ENCODE measurements around the gene ADGRE1. TPM values are rescaled to one million over a fixed set of nuclear protein-coding genes. Genes with fewer than 3 reads are reported as not detected.

The ADGRE1 gene
- total and polyA plus RNA-seq, 2 of the 8 experiments (the other 6 are each of a cell fraction or from before 2014, with no cell fraction given): not detected

DNA sequence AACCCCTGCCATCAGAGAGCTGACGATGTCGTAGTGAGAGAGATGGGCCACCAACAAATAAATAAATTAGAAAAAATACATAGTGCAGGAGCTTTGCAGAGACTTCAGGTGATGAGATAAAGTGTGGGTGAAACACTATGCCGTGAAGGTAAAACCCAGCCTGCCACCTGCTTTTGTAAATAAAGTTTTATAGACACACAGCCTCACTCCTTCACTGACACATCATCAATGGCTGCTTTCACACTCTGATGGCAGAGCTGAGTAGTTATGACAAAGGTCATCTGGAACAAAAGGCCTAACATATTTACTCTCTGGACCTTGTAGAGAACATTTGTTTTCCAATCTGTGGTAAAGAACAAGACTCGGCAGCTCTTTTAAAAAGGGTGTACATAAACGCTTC is 88.8 kb downstream of the ADGRE1 start (continued):
- no peak for TF ChIP-seq EP300 (IDR thresholded peaks at IDR 0.05; ENCODE audit: borderline replicate concordance in 1 of 2, low read depth in 2 of 2, low read length in 2 of 2)
- no peak for TF ChIP-seq BACH1 (IDR thresholded peaks at IDR 0.05; ENCODE audit: low read length)
- TF ChIP-seq SIX5 (IDR thresholded peaks at IDR 0.05; ENCODE audit: low read depth, low read length): no peak
- no peak for TF ChIP-seq POU5F1 (IDR thresholded peaks at IDR 0.05; ENCODE audit: low read depth, low read length)

Data from H1 (cell line).